HL-60 (cell line): ENCODE results near the gene PARD3.

Experiments
- DNase-seq, 2 experiments: peaks; one replicate each; pipeline ENCODE4 v3.0.0-alpha.2; 2010 to 2020; ENCODE audit warnings: low read depth in 1 of 2, low spot score in 1 of 2
- H3K27ac ChIP-seq: fragments of 250-450 bp; sonication (Bioruptor Pico); replicated peaks from 2 replicates; pipeline ENCODE4 v1.5.1; 2020; ENCODE audit warnings: mild to moderate bottlenecking, moderate library complexity
- H3K27me3 ChIP-seq: fragments of 250-450 bp; sonication (Bioruptor Pico); 2 replicates; pipeline ENCODE4 v1.5.1; 2021; ENCODE audit warnings: mild to moderate bottlenecking, moderate library complexity; ENCODE audit not compliant: insufficient read depth, poor library complexity, severe bottlenecking
- H3K4me3 ChIP-seq: replicated peaks from 2 replicates; pipeline ENCODE4 v1.5.1; 2011; ENCODE audit warnings: mild to moderate bottlenecking, control low read depth, low read length; ENCODE audit not compliant: insufficient read depth
- CTCF ChIP-seq: IDR thresholded peaks from one replicate; pipeline ENCODE4 v1.5.1; 2011; ENCODE audit warnings: low read length, control low read depth, inconsistent platforms; ENCODE audit not compliant: insufficient read depth
- GABPA ChIP-seq: IDR thresholded peaks from 2 replicates; pipeline ENCODE4 v1.6.1; 2012; ENCODE audit warnings: low read depth
- POLR2AphosphoS5 ChIP-seq: IDR thresholded peaks from 2 replicates; pipeline ENCODE4 v1.6.1; 2012; ENCODE audit warnings: low read depth
- REST ChIP-seq: IDR thresholded peaks from 2 replicates; pipeline ENCODE4 v1.6.1; 2012; ENCODE audit warnings: low read depth; ENCODE audit not compliant: insufficient replicate concordance
- SPI1 ChIP-seq: IDR thresholded peaks from 2 replicates; pipeline ENCODE4 v1.6.1; 2012; ENCODE audit warnings: low read depth, mild to moderate bottlenecking, borderline replicate concordance

The PARD3 gene

GRCh38 chr10:34112171-34112782 is 702.8 kb downstream of the PARD3 start:
- Histone ChIP-seq H3K27ac (no peak overlapping the region), H3K4me3 (no peak overlapping the region), H3K27me3 (no peaks in the 10 kb centered on the region)
- no peak for DNase-seq
- TF ChIP-seq POLR2AphosphoS5 (no peak), GABPA (no peak), SPI1 (no peak)

DNA sequence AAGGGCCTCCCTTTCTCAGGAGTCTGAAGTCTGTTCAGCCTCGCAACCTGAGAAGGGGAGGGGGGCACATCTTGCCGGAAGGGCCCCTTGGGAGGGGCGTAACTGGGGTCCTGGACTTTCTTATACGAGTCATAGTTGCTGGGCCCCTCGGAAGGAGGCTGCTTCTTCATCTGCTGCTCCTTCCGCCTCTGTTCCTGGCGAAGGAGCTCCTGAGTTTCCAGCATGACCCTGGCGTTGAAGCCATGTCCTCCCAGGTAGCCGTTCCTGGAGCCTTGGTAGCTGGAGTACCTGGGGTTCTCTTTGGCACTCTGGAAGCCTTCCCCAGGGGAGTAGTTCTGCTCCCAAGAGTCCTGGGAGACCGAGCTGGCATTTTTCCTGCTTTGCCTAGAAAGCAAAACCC is 703.9 kb downstream of the PARD3 start:
- DNase-seq, result no peak
- Histone ChIP-seq H3K4me3 (no peak overlapping the region), H3K27me3 (no peaks in the 10 kb centered on the region), H3K27ac (no peak overlapping the region)
- TF ChIP-seq CTCF, result no peak
- TF ChIP-seq GABPA, result no peak
- TF ChIP-seq POLR2AphosphoS5, result no peak
- no peak for TF ChIP-seq REST
- TF ChIP-seq SPI1, result no peak

GRCh38 chr10:34109952-34110702 is 705.0 kb downstream of the PARD3 start:
- TF ChIP-seq REST (no peak), CTCF (no peak), POLR2AphosphoS5 (no peak), GABPA (no peak), SPI1 (no peak)
- Histone ChIP-seq H3K27me3 (no peaks in the 10 kb centered on the region), H3K4me3 (no peak overlapping the region), H3K27ac (no peak overlapping the region)
- no peak for DNase-seq

- TF ChIP-seq REST, result no peak
- TF ChIP-seq POLR2AphosphoS5, result no peak
- no peak for TF ChIP-seq GABPA
- TF ChIP-seq CTCF, result no peak
- no peak for TF ChIP-seq SPI1
Measured at GRCh38 chr10:34109495-34109894, 705.6 kb downstream of the PARD3 start.

More at GRCh38 chr10:34109495-34109894, 705.6 kb downstream of the PARD3 start:
- no peak overlapping the region for H3K27ac ChIP-seq
- no peaks in the 10 kb centered on the region for H3K27me3 ChIP-seq
- no peak for DNase-seq
- no peak overlapping the region for H3K4me3 ChIP-seq
